ENCODE results near the gene WDR37. TPM values are rescaled to one million over a fixed set of nuclear protein-coding genes. Genes with fewer than 3 reads are reported as not detected.
A peak's percentile ranks its signal among the peaks of the same experiment; 100 is the strongest.
"Not testable (repeated sequence)": the region's sequence is repeated elsewhere in the genome, so short reads cannot be mapped to it uniquely, and the experiment has no call there.

The WDR37 gene
- polyA plus RNA-seq, 3 donors, result 7.1 to 33.6 (median 8.6) TPM

DNA sequence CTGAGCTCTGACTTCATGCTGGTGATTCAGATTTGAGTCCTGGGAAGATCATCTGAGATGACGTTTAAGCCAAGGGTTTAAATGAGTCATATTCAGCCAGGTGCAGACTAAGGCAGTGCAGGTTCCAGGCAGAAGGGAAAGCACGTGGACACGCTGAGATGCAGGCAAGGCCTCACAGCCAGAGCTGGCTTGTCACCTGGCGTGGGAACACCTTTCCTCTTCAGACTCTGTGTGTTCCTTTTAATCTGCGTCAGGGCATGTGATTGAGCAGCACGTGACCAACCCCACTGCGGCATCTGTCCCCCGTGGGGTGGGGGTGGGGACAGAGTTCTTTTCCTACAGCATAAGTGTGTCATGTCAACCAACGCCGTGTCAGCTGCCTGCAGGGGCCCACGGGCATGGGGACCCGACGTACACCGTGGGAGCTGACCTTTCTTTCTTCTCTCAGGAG, 19.8 kb upstream of the WDR37 start:
- Histone ChIP-seq H3K4me1 (ENCODE audit: control insufficient read depth in 1 of 2, insufficient read depth in 2 of 2, low read length in 2 of 2) (no peaks in the 10 kb centered on the region), H3K27me3 (ENCODE audit: control insufficient read depth in 2 of 2, insufficient read depth in 2 of 2, low read length in 2 of 2) (no peaks in the 10 kb centered on the region), H3K27ac (ENCODE audit: low read depth in 1 of 2, low read length in 2 of 2) (no peak overlapping the region), H3K4me3 (replicated peaks in 1 of 3; ENCODE audit: low read depth in 2 of 3, low read length in 3 of 3) (no peak overlapping the region), H2AFZ (ENCODE audit: insufficient read depth, low read depth, low read length, poor library complexity, severe bottlenecking) (no peak overlapping the region), H4K20me1 (ENCODE audit: insufficient read depth, low read length) (peaks cover 3% of the 10 kb centered on the region), H3K36me3 (replicated peaks in 1 of 2; ENCODE audit: control insufficient read depth in 1 of 2, insufficient read depth in 2 of 2, low read length in 2 of 2) (peaks cover 25 to 50% of the 10 kb centered on the region in 2 donors), H3K9me3 (replicated peaks in 1 of 2; ENCODE audit: control insufficient read depth in 1 of 2, insufficient read depth in 1 of 2, low read length in 2 of 2) (no peaks in the 10 kb centered on the region), H3K4me2 (replicated peaks; ENCODE audit: extremely low read depth, low read length, poor library complexity, severe bottlenecking) (no peak overlapping the region), H3K79me2 (ENCODE audit: insufficient read depth, low read length) (peaks cover under 1% of the 10 kb centered on the region), H3K9ac (ENCODE audit: insufficient read depth, low read length, poor library complexity, severe bottlenecking) (no peak overlapping the region)
- peak overlapping the region in 1 of 7 donors; percentile 32 for H3K27ac Mint-ChIP-seq
- intact Hi-C loops (cut with micrococcal nuclease), result no loop called here
- H3K4me1 Mint-ChIP-seq, result no peaks in the 10 kb centered on the region
- no peaks in the 10 kb centered on the region for H3K9me3 Mint-ChIP-seq
- H3K4me3 Mint-ChIP-seq, result no peak overlapping the region
- H3K36me3 Mint-ChIP-seq, result peaks cover 34 to 40% of the 10 kb centered on the region in 2 donors
- peaks cover 0 to 2% (median 0%) of the 10 kb centered on the region in 3 donors for H3K27me3 Mint-ChIP-seq (ENCODE audit: low read depth in 3 of 3)
- 90% methylated on average over 12 of the region's 14 CpGs for WGBS (ENCODE audit: insufficient coverage)
- DNase-seq, result no peak
- TF ChIP-seq, protein P1, sequence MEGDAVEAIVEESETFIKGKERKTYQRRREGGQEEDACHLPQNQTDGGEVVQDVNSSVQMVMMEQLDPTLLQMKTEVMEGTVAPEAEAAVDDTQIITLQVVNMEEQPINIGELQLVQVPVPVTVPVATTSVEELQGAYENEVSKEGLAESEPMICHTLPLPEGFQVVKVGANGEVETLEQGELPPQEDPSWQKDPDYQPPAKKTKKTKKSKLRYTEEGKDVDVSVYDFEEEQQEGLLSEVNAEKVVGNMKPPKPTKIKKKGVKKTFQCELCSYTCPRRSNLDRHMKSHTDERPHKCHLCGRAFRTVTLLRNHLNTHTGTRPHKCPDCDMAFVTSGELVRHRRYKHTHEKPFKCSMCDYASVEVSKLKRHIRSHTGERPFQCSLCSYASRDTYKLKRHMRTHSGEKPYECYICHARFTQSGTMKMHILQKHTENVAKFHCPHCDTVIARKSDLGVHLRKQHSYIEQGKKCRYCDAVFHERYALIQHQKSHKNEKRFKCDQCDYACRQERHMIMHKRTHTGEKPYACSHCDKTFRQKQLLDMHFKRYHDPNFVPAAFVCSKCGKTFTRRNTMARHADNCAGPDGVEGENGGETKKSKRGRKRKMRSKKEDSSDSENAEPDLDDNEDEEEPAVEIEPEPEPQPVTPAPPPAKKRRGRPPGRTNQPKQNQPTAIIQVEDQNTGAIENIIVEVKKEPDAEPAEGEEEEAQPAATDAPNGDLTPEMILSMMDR (IDR thresholded peaks at IDR 0.05), result no peak

DNA sequence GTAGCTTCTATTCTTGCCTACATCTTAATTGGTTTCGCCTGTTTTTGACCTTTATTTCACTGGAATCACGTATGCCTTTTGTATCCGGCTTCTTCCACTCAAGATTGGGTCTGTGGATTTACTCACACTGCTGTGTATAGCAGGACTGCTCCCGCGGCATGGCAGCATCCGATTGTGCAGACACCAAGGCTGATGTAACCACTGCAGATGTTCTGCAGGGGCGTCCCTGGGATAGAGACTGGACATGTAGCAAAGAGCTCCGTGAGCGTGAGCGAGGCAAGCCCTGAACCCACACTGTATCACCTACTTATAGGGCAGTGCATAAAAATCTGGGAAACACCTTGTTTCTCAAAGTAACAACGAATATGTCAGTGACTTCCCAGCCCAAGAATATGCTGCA, 19.1 kb upstream of the WDR37 start:
- DNase-seq, result no peak
- intact Hi-C loops (cut with micrococcal nuclease), result no loop called here
- Mint-ChIP-seq H3K27ac (peak overlapping the region in 1 of 7 donors; percentile 51), H3K9me3 (no peaks in the 10 kb centered on the region), H3K4me1 (no peaks in the 10 kb centered on the region), H3K36me3 (peaks cover 42 to 48% of the 10 kb centered on the region in 2 donors), H3K4me3 (no peak overlapping the region), H3K27me3 (ENCODE audit: low read depth in 3 of 3) (peaks cover 0 to 2% (median 0%) of the 10 kb centered on the region in 3 donors)
- Histone ChIP-seq H3K4me1 (ENCODE audit: control insufficient read depth in 1 of 2, insufficient read depth in 2 of 2, low read length in 2 of 2) (peaks cover 0 to under 1% of the 10 kb centered on the region in 2 donors), H3K4me3 (replicated peaks in 1 of 3; ENCODE audit: low read depth in 2 of 3, low read length in 3 of 3) (no peak overlapping the region), H3K79me2 (ENCODE audit: insufficient read depth, low read length) (peaks cover 8% of the 10 kb centered on the region), H3K27ac (ENCODE audit: low read depth in 1 of 2, low read length in 2 of 2) (no peak overlapping the region), H3K4me2 (replicated peaks; ENCODE audit: extremely low read depth, low read length, poor library complexity, severe bottlenecking) (no peak overlapping the region), H4K20me1 (ENCODE audit: insufficient read depth, low read length) (peaks cover 3% of the 10 kb centered on the region), H3K27me3 (ENCODE audit: control insufficient read depth in 2 of 2, insufficient read depth in 2 of 2, low read length in 2 of 2) (no peaks in the 10 kb centered on the region), H3K36me3 (replicated peaks in 1 of 2; ENCODE audit: control insufficient read depth in 1 of 2, insufficient read depth in 2 of 2, low read length in 2 of 2) (peaks cover 30 to 57% of the 10 kb centered on the region in 2 donors), H3K9ac (ENCODE audit: insufficient read depth, low read length, poor library complexity, severe bottlenecking) (no peak overlapping the region), H3K9me3 (replicated peaks in 1 of 2; ENCODE audit: control insufficient read depth in 1 of 2, insufficient read depth in 1 of 2, low read length in 2 of 2) (no peaks in the 10 kb centered on the region), H2AFZ (ENCODE audit: insufficient read depth, low read depth, low read length, poor library complexity, severe bottlenecking) (no peak overlapping the region)
- 92% methylated on average over 11 of the region's 11 CpGs for WGBS (ENCODE audit: insufficient coverage)
- TF ChIP-seq, protein P1 (IDR thresholded peaks at IDR 0.05), result no peak

DNA sequence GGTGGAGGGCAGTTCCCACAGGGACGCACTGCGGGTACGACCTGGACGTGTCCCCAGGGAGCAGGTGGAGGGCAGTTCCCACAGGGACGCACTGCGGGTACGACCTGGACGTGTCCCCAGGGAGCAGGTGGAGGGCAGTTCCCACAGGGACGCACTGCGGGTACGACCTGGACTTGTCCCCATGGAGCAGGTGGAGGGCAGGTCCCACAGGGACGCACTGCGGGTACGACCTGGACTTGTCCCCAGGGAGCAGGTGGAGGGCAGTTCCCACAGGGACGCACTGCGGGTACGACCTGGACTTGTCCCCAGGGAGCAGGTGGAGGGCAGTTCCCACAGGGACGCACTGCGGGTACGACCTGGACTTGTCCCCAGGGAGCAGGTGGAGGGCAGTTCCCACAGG, 17.4 kb upstream of the WDR37 start:
- H3K4me2 ChIP-seq (replicated peaks; ENCODE audit: extremely low read depth, low read length, poor library complexity, severe bottlenecking); H3K27me3 ChIP-seq (ENCODE audit: control insufficient read depth in 2 of 2, insufficient read depth in 2 of 2, low read length in 2 of 2); H3K27ac ChIP-seq (ENCODE audit: low read depth in 1 of 2, low read length in 2 of 2); H3K9me3 ChIP-seq (replicated peaks in 1 of 2; ENCODE audit: control insufficient read depth in 1 of 2, insufficient read depth in 1 of 2, low read length in 2 of 2); H4K20me1 ChIP-seq (ENCODE audit: insufficient read depth, low read length); H3K4me3 ChIP-seq (replicated peaks in 1 of 3; ENCODE audit: low read depth in 2 of 3, low read length in 3 of 3); H2AFZ ChIP-seq (ENCODE audit: insufficient read depth, low read depth, low read length, poor library complexity, severe bottlenecking); H3K9me3 Mint-ChIP-seq; intact Hi-C loops (cut with micrococcal nuclease); H3K27ac Mint-ChIP-seq; H3K27me3 Mint-ChIP-seq (ENCODE audit: low read depth in 3 of 3); H3K9ac ChIP-seq (ENCODE audit: insufficient read depth, low read length, poor library complexity, severe bottlenecking); H3K4me3 Mint-ChIP-seq; DNase-seq: not testable (repeated sequence)
- Mint-ChIP-seq H3K36me3 (peaks cover 49 to 53% of the 10 kb centered on the region in 2 donors), H3K4me1 (peaks cover 11% of the 10 kb centered on the region)
- Histone ChIP-seq H3K4me1 (ENCODE audit: control insufficient read depth in 1 of 2, insufficient read depth in 2 of 2, low read length in 2 of 2) (peaks cover 10 to 17% of the 10 kb centered on the region in 2 donors), H3K36me3 (replicated peaks in 1 of 2; ENCODE audit: control insufficient read depth in 1 of 2, insufficient read depth in 2 of 2, low read length in 2 of 2) (peaks cover 36 to 63% of the 10 kb centered on the region in 2 donors), H3K79me2 (ENCODE audit: insufficient read depth, low read length) (peaks cover 13% of the 10 kb centered on the region)
- no CpG with 5 or more reads among the region's 20 CpGs for WGBS (ENCODE audit: insufficient coverage)
